ENCODE measurements around the gene MOV10.

GRCh38 chr1:112711041-112711440, 36.6 kb downstream of the MOV10 start:
- TF ChIP-seq CTCF (IDR thresholded peaks at IDR 0.05) (no peak), POLR2AphosphoS5 (IDR thresholded peaks at IDR 0.05; ENCODE audit: insufficient read depth in 1 of 2, low read depth in 1 of 2) (no peak), POLR2A (IDR thresholded peaks at IDR 0.05) (no peak)
